GM23338 (cell line): Measurements from ENCODE around the gene S100A5. TPM values are rescaled to one million over a fixed set of nuclear protein-coding genes. Genes with fewer than 3 reads are reported as not detected.

Experiments used
- ATAC-seq: fragments of 200-7000 bp; cut with Tn5 transposase; 3 replicates; pipeline ENCODE4 v1.9.1; 2020
- DNase-seq: peaks from one replicate; pipeline ENCODE4 v3.0.0-alpha.2; 2015; ENCODE audit warnings: low spot score
- H2AFZ ChIP-seq: fragments of 200-600 bp; sonication (generic); 2 replicates; pipeline ENCODE4 v1.8.0; 2016; ENCODE audit warnings: antibody characterized with exemption, mild to moderate bottlenecking, moderate library complexity
- H3F3A ChIP-seq: fragments of 200-600 bp; sonication (generic); replicated peaks from 2 replicates; pipeline ENCODE4 v1.8.0; 2017; ENCODE audit warnings: antibody characterized with exemption, mixed run types, low read depth
- H3K27ac ChIP-seq: fragments of 200-600 bp; sonication (generic); 2 replicates; pipeline ENCODE4 v1.6.1; 2016; ENCODE audit warnings: low read depth
- H3K27me3 ChIP-seq: fragments of 200-600 bp; sonication (generic); 2 replicates; pipeline ENCODE4 v1.8.0; 2016; ENCODE audit warnings: mild to moderate bottlenecking, mixed run types, moderate library complexity; ENCODE audit not compliant: insufficient read depth
- H3K36me3 ChIP-seq: fragments of 200-600 bp; sonication (generic); 2 replicates; pipeline ENCODE4 v1.8.0; 2016; ENCODE audit warnings: mild to moderate bottlenecking; ENCODE audit not compliant: insufficient read depth
- H3K4me1 ChIP-seq: fragments of 200-600 bp; sonication (generic); 2 replicates; pipeline ENCODE4 v1.8.0; 2016; ENCODE audit warnings: mild to moderate bottlenecking, moderate library complexity; ENCODE audit not compliant: insufficient read depth
- H3K4me2 ChIP-seq: fragments of 200-600 bp; sonication (generic); 2 replicates; pipeline ENCODE4 v1.7.1; 2017; ENCODE audit warnings: mixed run types
- H3K4me3 ChIP-seq: fragments of 200-600 bp; sonication (generic); 2 replicates; pipeline ENCODE4 v1.6.1; 2016; ENCODE audit warnings: mixed run types
- H3K79me2 ChIP-seq: fragments of 200-600 bp; sonication (generic); replicated peaks from 2 replicates; pipeline ENCODE4 v1.8.0; 2017; ENCODE audit warnings: mild to moderate bottlenecking; ENCODE audit not compliant: insufficient read depth
- H3K9me2 ChIP-seq: fragments of 200-600 bp; sonication (generic); 2 replicates; pipeline ENCODE4 v1.8.0; 2017; ENCODE audit not compliant: insufficient read depth
- H4K20me1 ChIP-seq: fragments of 200-600 bp; sonication (generic); replicated peaks from 2 replicates; pipeline ENCODE4 v1.8.0; 2017; ENCODE audit warnings: mild to moderate bottlenecking; ENCODE audit not compliant: insufficient read depth
- H3K27ac Mint-ChIP-seq: 2 replicates; pipeline ENCODE4 v1.8.0; 2020; ENCODE audit warnings: inconsistent platforms, mild to moderate bottlenecking, moderate library complexity, mixed read lengths
- H3K27me3 Mint-ChIP-seq: 3 replicates; pipeline ENCODE4 v1.8.0; 2022; ENCODE audit warnings: low read depth, mild to moderate bottlenecking, moderate library complexity, mixed read lengths, inconsistent platforms; ENCODE audit not compliant: insufficient read depth, poor library complexity
- H3K36me3 Mint-ChIP-seq: 3 replicates; pipeline ENCODE4 v1.8.0; 2021; ENCODE audit warnings: low read depth, mild to moderate bottlenecking, inconsistent platforms, moderate library complexity, mixed read lengths
- H3K4me1 Mint-ChIP-seq: 3 replicates; pipeline ENCODE4 v1.8.0; 2020; ENCODE audit warnings: mild to moderate bottlenecking, inconsistent platforms, mixed read lengths
- H3K4me3 Mint-ChIP-seq: 3 replicates; pipeline ENCODE4 v1.8.0; 2021; ENCODE audit warnings: moderate library complexity, mild to moderate bottlenecking, inconsistent platforms, mixed read lengths
- H3K9me3 Mint-ChIP-seq: 3 replicates; pipeline ENCODE4 v1.8.0; 2020; ENCODE audit warnings: moderate library complexity, mild to moderate bottlenecking, inconsistent platforms, mixed read lengths
- CREB1 ChIP-seq: fragments of 250-450 bp; sonication (Bioruptor Pico); IDR thresholded peaks from 2 replicates; pipeline ENCODE4 v1.5.0; 2020; ENCODE audit warnings: low read depth, mild to moderate bottlenecking, moderate library complexity
- CTCF ChIP-seq, 2 experiments: fragments of 200-600 bp in 1 of 2; sonication (generic) in 1 of 2; conservative IDR thresholded peaks; 2 replicates each; pipeline versions ENCODE4 v1.5.1 to v1.6.1; 2016 to 2017; ENCODE audit warnings: antibody characterized with exemption in 2 of 2, low read depth in 2 of 2, mild to moderate bottlenecking in 2 of 2, moderate library complexity in 1 of 2
- ETS1 ChIP-seq: IDR thresholded peaks from 2 replicates; pipeline ENCODE4 v1.6.1; 2016; ENCODE audit warnings: antibody characterized with exemption
- EZH2 ChIP-seq: fragments of 200-600 bp; sonication (generic); IDR thresholded peaks from one replicate; pipeline ENCODE4 v1.8.0; 2017; ENCODE audit warnings: antibody characterized with exemption, mild to moderate bottlenecking, low read depth; ENCODE audit not compliant: unreplicated experiment
- EZH2phosphoT487 ChIP-seq: fragments of 200-600 bp; sonication (generic); IDR thresholded peaks from one replicate; pipeline ENCODE4 v1.8.1; 2018; ENCODE audit warnings: antibody characterized with exemption; ENCODE audit not compliant: unreplicated experiment
- JUNB ChIP-seq: IDR thresholded peaks from one replicate; pipeline ENCODE4 v1.6.1; 2016; ENCODE audit warnings: antibody characterized with exemption; ENCODE audit not compliant: unreplicated experiment
- NANOG ChIP-seq: IDR thresholded peaks from 2 replicates; pipeline ENCODE4 v1.6.1; 2016; ENCODE audit warnings: antibody characterized with exemption, borderline replicate concordance
- POLR2AphosphoS5 ChIP-seq: IDR thresholded peaks from 2 replicates; pipeline ENCODE4 v1.6.1; 2016; ENCODE audit warnings: antibody characterized with exemption, low read depth
- STAT1 ChIP-seq: IDR thresholded peaks from one replicate; pipeline ENCODE4 v1.6.1; 2016; ENCODE audit warnings: antibody characterized with exemption; ENCODE audit not compliant: unreplicated experiment
- ZNF114 ChIP-seq: fragments of 250-450 bp; sonication (Bioruptor Pico); IDR thresholded peaks from 2 replicates; pipeline ENCODE4 v1.5.0; 2020; ENCODE audit warnings: mild to moderate bottlenecking, moderate library complexity
- ZNF331 ChIP-seq: fragments of 250-450 bp; sonication (Bioruptor Pico); IDR thresholded peaks from 2 replicates; pipeline ENCODE4 v1.5.0; 2020; ENCODE audit warnings: low read depth, mild to moderate bottlenecking, moderate library complexity
- polyA plus RNA-seq: library from polyadenylated mRNA; unstranded; fragments of >200 nt; fragmentation: Nextera tagmentation; extraction: Ambion mirVana; gene quantifications from 2 replicates; pipeline ENCODE4 v1.2.1, GENCODE V29; 2016
- total RNA-seq: library from RNA; depleted of rRNA; stranded (reverse); fragments of >200 nt; shearing (Covaris generic); gene quantifications from 2 replicates; pipeline ENCODE4 v1.2.3, GENCODE V29; 2014
- TF ChIP-seq, protein P1 (sequence below): fragments of 250-450 bp; sonication (Bioruptor Pico); IDR thresholded peaks from 2 replicates; pipeline ENCODE4 v1.5.0; 2020; ENCODE audit warnings: mild to moderate bottlenecking, moderate library complexity
- TF ChIP-seq, protein P2 (sequence below): IDR thresholded peaks from one replicate; pipeline ENCODE4 v1.6.1; 2018; ENCODE audit warnings: antibody characterized with exemption; ENCODE audit not compliant: unreplicated experiment

S100A5 gene
- total and polyA plus RNA-seq, 2 experiments from 2014 or later, result 0.47 TPM; not detected in 1

- DNase-seq, result no peak
- Mint-ChIP-seq H3K4me3 (no peak overlapping the region; the same call in 2 of the 3 replicates), H3K27ac (no peak overlapping the region), H3K4me1 (peaks cover 28% of the 10 kb centered on the region), H3K27me3 (peaks cover 17% of the 10 kb centered on the region), H3K36me3 (no peaks in the 10 kb centered on the region), H3K9me3 (peaks cover 10% of the 10 kb centered on the region; the same call in 1 of the 3 replicates)
- no peaks in the 10 kb centered on the region for H4K20me1 ChIP-seq
- ATAC-seq, result peak; percentile 45
- no peaks in the 10 kb centered on the region for H3K36me3 ChIP-seq
- no peak overlapping the region for H3K4me3 ChIP-seq
- H2AFZ ChIP-seq, result no peak overlapping the region
- TF ChIP-seq ZNF114, result no peak
- TF ChIP-seq POLR2AphosphoS5, result no peak
- no peak for TF ChIP-seq ZNF331 (CRISPR knock-in tag)
- no peak for TF ChIP-seq CREB1 (CRISPR knock-in tag)
- no peak for TF ChIP-seq JUNB
- no peak for TF ChIP-seq NANOG
- TF ChIP-seq, protein P1, sequence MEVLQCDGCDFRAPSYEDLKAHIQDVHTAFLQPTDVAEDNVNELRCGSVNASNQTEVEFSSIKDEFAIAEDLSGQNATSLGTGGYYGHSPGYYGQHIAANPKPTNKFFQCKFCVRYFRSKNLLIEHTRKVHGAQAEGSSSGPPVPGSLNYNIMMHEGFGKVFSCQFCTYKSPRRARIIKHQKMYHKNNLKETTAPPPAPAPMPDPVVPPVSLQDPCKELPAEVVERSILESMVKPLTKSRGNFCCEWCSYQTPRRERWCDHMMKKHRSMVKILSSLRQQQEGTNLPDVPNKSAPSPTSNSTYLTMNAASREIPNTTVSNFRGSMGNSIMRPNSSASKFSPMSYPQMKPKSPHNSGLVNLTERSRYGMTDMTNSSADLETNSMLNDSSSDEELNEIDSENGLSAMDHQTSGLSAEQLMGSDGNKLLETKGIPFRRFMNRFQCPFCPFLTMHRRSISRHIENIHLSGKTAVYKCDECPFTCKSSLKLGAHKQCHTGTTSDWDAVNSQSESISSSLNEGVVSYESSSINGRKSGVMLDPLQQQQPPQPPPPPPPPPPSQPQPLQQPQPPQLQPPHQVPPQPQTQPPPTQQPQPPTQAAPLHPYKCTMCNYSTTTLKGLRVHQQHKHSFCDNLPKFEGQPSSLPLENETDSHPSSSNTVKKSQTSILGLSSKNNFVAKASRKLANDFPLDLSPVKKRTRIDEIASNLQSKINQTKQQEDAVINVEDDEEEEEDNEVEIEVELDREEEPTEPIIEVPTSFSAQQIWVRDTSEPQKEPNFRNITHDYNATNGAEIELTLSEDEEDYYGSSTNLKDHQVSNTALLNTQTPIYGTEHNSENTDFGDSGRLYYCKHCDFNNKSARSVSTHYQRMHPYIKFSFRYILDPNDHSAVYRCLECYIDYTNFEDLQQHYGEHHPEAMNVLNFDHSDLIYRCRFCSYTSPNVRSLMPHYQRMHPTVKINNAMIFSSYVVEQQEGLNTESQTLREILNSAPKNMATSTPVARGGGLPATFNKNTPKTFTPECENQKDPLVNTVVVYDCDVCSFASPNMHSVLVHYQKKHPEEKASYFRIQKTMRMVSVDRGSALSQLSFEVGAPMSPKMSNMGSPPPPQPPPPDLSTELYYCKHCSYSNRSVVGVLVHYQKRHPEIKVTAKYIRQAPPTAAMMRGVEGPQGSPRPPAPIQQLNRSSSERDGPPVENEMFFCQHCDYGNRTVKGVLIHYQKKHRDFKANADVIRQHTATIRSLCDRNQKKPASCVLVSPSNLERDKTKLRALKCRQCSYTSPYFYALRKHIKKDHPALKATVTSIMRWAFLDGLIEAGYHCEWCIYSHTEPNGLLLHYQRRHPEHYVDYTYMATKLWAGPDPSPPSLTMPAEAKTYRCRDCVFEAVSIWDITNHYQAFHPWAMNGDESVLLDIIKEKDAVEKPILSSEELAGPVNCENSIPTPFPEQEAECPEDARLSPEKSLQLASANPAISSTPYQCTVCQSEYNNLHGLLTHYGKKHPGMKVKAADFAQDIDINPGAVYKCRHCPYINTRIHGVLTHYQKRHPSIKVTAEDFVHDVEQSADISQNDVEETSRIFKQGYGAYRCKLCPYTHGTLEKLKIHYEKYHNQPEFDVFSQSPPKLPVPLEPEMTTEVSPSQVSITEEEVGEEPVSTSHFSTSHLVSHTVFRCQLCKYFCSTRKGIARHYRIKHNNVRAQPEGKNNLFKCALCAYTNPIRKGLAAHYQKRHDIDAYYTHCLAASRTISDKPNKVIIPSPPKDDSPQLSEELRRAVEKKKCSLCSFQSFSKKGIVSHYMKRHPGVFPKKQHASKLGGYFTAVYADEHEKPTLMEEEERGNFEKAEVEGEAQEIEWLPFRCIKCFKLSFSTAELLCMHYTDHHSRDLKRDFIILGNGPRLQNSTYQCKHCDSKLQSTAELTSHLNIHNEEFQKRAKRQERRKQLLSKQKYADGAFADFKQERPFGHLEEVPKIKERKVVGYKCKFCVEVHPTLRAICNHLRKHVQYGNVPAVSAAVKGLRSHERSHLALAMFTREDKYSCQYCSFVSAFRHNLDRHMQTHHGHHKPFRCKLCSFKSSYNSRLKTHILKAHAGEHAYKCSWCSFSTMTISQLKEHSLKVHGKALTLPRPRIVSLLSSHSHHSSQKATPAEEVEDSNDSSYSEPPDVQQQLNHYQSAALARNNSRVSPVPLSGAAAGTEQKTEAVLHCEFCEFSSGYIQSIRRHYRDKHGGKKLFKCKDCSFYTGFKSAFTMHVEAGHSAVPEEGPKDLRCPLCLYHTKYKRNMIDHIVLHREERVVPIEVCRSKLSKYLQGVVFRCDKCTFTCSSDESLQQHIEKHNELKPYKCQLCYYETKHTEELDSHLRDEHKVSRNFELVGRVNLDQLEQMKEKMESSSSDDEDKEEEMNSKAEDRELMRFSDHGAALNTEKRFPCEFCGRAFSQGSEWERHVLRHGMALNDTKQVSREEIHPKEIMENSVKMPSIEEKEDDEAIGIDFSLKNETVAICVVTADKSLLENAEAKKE (CRISPR knock-in tag), result no peak
- TF ChIP-seq STAT1, result no peak
- TF ChIP-seq ETS1, result no peak
- no peak for TF ChIP-seq EZH2
- no peak for TF ChIP-seq EZH2phosphoT487
- TF ChIP-seq, protein P2, sequence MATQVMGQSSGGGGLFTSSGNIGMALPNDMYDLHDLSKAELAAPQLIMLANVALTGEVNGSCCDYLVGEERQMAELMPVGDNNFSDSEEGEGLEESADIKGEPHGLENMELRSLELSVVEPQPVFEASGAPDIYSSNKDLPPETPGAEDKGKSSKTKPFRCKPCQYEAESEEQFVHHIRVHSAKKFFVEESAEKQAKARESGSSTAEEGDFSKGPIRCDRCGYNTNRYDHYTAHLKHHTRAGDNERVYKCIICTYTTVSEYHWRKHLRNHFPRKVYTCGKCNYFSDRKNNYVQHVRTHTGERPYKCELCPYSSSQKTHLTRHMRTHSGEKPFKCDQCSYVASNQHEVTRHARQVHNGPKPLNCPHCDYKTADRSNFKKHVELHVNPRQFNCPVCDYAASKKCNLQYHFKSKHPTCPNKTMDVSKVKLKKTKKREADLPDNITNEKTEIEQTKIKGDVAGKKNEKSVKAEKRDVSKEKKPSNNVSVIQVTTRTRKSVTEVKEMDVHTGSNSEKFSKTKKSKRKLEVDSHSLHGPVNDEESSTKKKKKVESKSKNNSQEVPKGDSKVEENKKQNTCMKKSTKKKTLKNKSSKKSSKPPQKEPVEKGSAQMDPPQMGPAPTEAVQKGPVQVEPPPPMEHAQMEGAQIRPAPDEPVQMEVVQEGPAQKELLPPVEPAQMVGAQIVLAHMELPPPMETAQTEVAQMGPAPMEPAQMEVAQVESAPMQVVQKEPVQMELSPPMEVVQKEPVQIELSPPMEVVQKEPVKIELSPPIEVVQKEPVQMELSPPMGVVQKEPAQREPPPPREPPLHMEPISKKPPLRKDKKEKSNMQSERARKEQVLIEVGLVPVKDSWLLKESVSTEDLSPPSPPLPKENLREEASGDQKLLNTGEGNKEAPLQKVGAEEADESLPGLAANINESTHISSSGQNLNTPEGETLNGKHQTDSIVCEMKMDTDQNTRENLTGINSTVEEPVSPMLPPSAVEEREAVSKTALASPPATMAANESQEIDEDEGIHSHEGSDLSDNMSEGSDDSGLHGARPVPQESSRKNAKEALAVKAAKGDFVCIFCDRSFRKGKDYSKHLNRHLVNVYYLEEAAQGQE, result no peak
- TF ChIP-seq CTCF (conservative IDR thresholded peaks at IDR 0.05; ENCODE audit: low read depth in 2 of 2), result no peak
- no peak overlapping the region for H3K27ac ChIP-seq
- no peaks in the 10 kb centered on the region for H3F3A ChIP-seq
- peaks cover 38% of the 10 kb centered on the region for H3K27me3 ChIP-seq
- H3K79me2 ChIP-seq, result no peaks in the 10 kb centered on the region
- H3K4me2 ChIP-seq, result 0 out of 2 replicates have a peak overlapping the region, but pooled peaks have one; percentile 50
- H3K4me1 ChIP-seq, result peaks cover 13% of the 10 kb centered on the region; the same call in 1 of the 2 replicates
- H3K9me2 ChIP-seq, result no peaks in the 10 kb centered on the region
Measured at GRCh38 chr1:153520818-153521476, 19.8 kb downstream of the S100A5 start.
